Neural progenitor cell (in vitro differentiated cells): Measurements from ENCODE around the gene PRICKLE1. TPM values are rescaled to one million over a fixed set of nuclear protein-coding genes. Genes with fewer than 3 reads are reported as not detected.

Experiments used
- DNase-seq: peaks from one replicate; pipeline ENCODE4 v3.0.0-alpha.2; 2016; ENCODE audit warnings: low spot score
- H2AFZ ChIP-seq: fragments of 200-600 bp; sonication (generic); replicated peaks from 2 replicates; pipeline ENCODE4 v1.6.1; 2016; ENCODE audit warnings: antibody characterized with exemption
- H3F3A ChIP-seq: fragments of 200-600 bp; sonication (generic); 2 replicates; pipeline ENCODE4 v1.6.1; 2016; ENCODE audit warnings: antibody characterized with exemption, low read depth
- H3K27ac ChIP-seq: fragments of 200-600 bp; sonication (generic); 2 replicates; pipeline ENCODE4 v1.5.1; 2016; ENCODE audit warnings: mild to moderate bottlenecking
- H3K27me3 ChIP-seq: fragments of 200-600 bp; sonication (generic); 2 replicates; pipeline ENCODE4 v1.6.1; 2016; ENCODE audit warnings: mild to moderate bottlenecking, moderate library complexity
- H3K36me3 ChIP-seq: fragments of 200-600 bp; sonication (generic); 2 replicates; pipeline ENCODE4 v1.5.1; 2016
- H3K4me1 ChIP-seq: fragments of 200-600 bp; sonication (generic); 2 replicates; pipeline ENCODE4 v1.6.1; 2016; ENCODE audit warnings: mixed run types
- H3K4me2 ChIP-seq: fragments of 200-600 bp; sonication (generic); 2 replicates; pipeline ENCODE4 v1.6.1; 2016
- H3K4me3 ChIP-seq: fragments of 200-600 bp; sonication (generic); 2 replicates; pipeline ENCODE4 v1.5.1; 2016
- H3K79me2 ChIP-seq: fragments of 200-600 bp; sonication (generic); 2 replicates; pipeline ENCODE4 v1.6.1; 2016; ENCODE audit warnings: low read depth
- H3K9ac ChIP-seq: fragments of 200-600 bp; sonication (generic); 2 replicates; pipeline ENCODE4 v1.6.1; 2016
- H3K9me3 ChIP-seq: fragments of 200-600 bp; sonication (generic); 2 replicates; pipeline ENCODE4 v1.5.1; 2016; ENCODE audit warnings: low read depth
- H4K20me1 ChIP-seq: fragments of 200-600 bp; sonication (generic); 2 replicates; pipeline ENCODE4 v1.6.1; 2016; ENCODE audit warnings: low read depth
- H3K27ac Mint-ChIP-seq: 3 replicates; pipeline ENCODE4 v1.8.0; 2021; ENCODE audit warnings: mixed read lengths
- H3K27me3 Mint-ChIP-seq: 2 replicates; pipeline ENCODE4 v1.8.0; 2022; ENCODE audit warnings: low read depth, mild to moderate bottlenecking, inconsistent platforms, moderate library complexity, mixed read lengths; ENCODE audit not compliant: insufficient read depth
- H3K36me3 Mint-ChIP-seq: 3 replicates; pipeline ENCODE4 v1.8.0; 2021; ENCODE audit warnings: mixed read lengths
- H3K4me1 Mint-ChIP-seq: 3 replicates; pipeline ENCODE4 v1.8.0; 2021; ENCODE audit warnings: mixed read lengths
- H3K4me3 Mint-ChIP-seq: 3 replicates; pipeline ENCODE4 v1.8.0; 2021; ENCODE audit warnings: mild to moderate bottlenecking, moderate library complexity, mixed read lengths
- H3K9me3 Mint-ChIP-seq: 3 replicates; pipeline ENCODE4 v1.8.0; 2020; ENCODE audit warnings: mixed read lengths
- CTCF ChIP-seq: fragments of 200-600 bp; sonication (generic); IDR thresholded peaks from 2 replicates; pipeline ENCODE4 v1.5.1; 2017; ENCODE audit warnings: antibody characterized with exemption, mild to moderate bottlenecking
- EZH2 ChIP-seq: fragments of 200-600 bp; sonication (generic); IDR thresholded peaks from 2 replicates; pipeline ENCODE4 v1.6.1; 2017; ENCODE audit warnings: antibody characterized with exemption, mild to moderate bottlenecking, moderate library complexity
- EZH2phosphoT487 ChIP-seq: fragments of 200-600 bp; sonication (generic); IDR thresholded peaks from 2 replicates; pipeline ENCODE4 v1.6.1; 2017; ENCODE audit warnings: antibody characterized with exemption
- total RNA-seq: library from RNA; depleted of rRNA; stranded (reverse); fragments of >200 nt; gene quantifications from 2 replicates; pipeline ENCODE4 v1.2.3, GENCODE V29; 2015; ENCODE audit warnings: low replicate concordance

The PRICKLE1 gene
- total RNA-seq, 1 donor from 2014 or later = 4.0 TPM

- peaks cover 12% of the 10 kb centered on the region for H3K4me1 Mint-ChIP-seq
- no peak overlapping the region for H3K4me3 ChIP-seq
- H3K27me3 ChIP-seq = peaks cover 33% of the 10 kb centered on the region
- no peak overlapping the region for H3K27ac Mint-ChIP-seq
- H3K27ac ChIP-seq = no peak overlapping the region
- H3K79me2 ChIP-seq = no peaks in the 10 kb centered on the region
- H3K4me1 ChIP-seq = peaks cover 41% of the 10 kb centered on the region
- no peaks in the 10 kb centered on the region for H3K36me3 ChIP-seq
- H3K9me3 Mint-ChIP-seq = no peaks in the 10 kb centered on the region
- peaks cover 5% of the 10 kb centered on the region for H3K27me3 Mint-ChIP-seq
- no peaks in the 10 kb centered on the region for H3K36me3 Mint-ChIP-seq
- peak; percentile 35 for DNase-seq
- peak overlapping the region; percentile 16 for H3K4me2 ChIP-seq
- H3F3A ChIP-seq = peaks cover 7% of the 10 kb centered on the region
- no peaks in the 10 kb centered on the region for H3K9me3 ChIP-seq
- no peak overlapping the region for H2AFZ ChIP-seq
- no peak overlapping the region for H3K4me3 Mint-ChIP-seq
- H4K20me1 ChIP-seq = no peaks in the 10 kb centered on the region
- no peak overlapping the region for H3K9ac ChIP-seq
- no peak for TF ChIP-seq EZH2
- TF ChIP-seq EZH2phosphoT487 = no peak
- TF ChIP-seq CTCF = no peak
These were observed 103.1 kb downstream of the PRICKLE1 start for GRCh38 chr12:42486407-42486806.

GRCh38 chr12:42485823-42486222, 103.7 kb downstream of the PRICKLE1 start:
- peaks cover 5% of the 10 kb centered on the region for H3K27me3 Mint-ChIP-seq
- H3K36me3 Mint-ChIP-seq = no peaks in the 10 kb centered on the region
- TF ChIP-seq EZH2 (no peak), CTCF (no peak), EZH2phosphoT487 (no peak)
- Histone ChIP-seq H3K9ac (no peak overlapping the region), H3K79me2 (peaks cover 2% of the 10 kb centered on the region), H3F3A (peaks cover 10% of the 10 kb centered on the region), H3K36me3 (no peaks in the 10 kb centered on the region), H4K20me1 (no peaks in the 10 kb centered on the region), H3K4me3 (no peak overlapping the region), H3K27ac (no peak overlapping the region), H3K27me3 (peaks cover 33% of the 10 kb centered on the region), H3K4me1 (peaks cover 47% of the 10 kb centered on the region), H3K4me2 (no peak overlapping the region), H2AFZ (no peak overlapping the region), H3K9me3 (no peaks in the 10 kb centered on the region)
- no peak overlapping the region for H3K4me3 Mint-ChIP-seq
- DNase-seq = no peak
- H3K9me3 Mint-ChIP-seq = no peaks in the 10 kb centered on the region
- peaks cover 14% of the 10 kb centered on the region for H3K4me1 Mint-ChIP-seq
- H3K27ac Mint-ChIP-seq = no peak overlapping the region

GRCh38 chr12:42484996-42485395, 104.5 kb downstream of the PRICKLE1 start:
- Histone ChIP-seq H3K9ac (no peak overlapping the region), H3K27ac (no peak overlapping the region), H3F3A (peaks cover 10% of the 10 kb centered on the region), H2AFZ (no peak overlapping the region), H3K79me2 (peaks cover 10% of the 10 kb centered on the region), H3K27me3 (peaks cover 33% of the 10 kb centered on the region), H3K4me1 (peaks cover 50% of the 10 kb centered on the region), H4K20me1 (no peaks in the 10 kb centered on the region), H3K4me3 (peak overlapping the region; percentile 82), H3K36me3 (no peaks in the 10 kb centered on the region), H3K9me3 (no peaks in the 10 kb centered on the region), H3K4me2 (peak overlapping the region; percentile 83)
- H3K9me3 Mint-ChIP-seq = no peaks in the 10 kb centered on the region
- H3K27ac Mint-ChIP-seq = no peak overlapping the region
- peaks cover 5% of the 10 kb centered on the region for H3K27me3 Mint-ChIP-seq
- H3K4me3 Mint-ChIP-seq = peak overlapping the region; percentile 64
- no peak for TF ChIP-seq EZH2phosphoT487
- no peak for TF ChIP-seq EZH2
- no peak for TF ChIP-seq CTCF
- no peak for DNase-seq
- peaks cover 17% of the 10 kb centered on the region for H3K4me1 Mint-ChIP-seq
- H3K36me3 Mint-ChIP-seq = no peaks in the 10 kb centered on the region

GRCh38 chr12:42483521-42483790, 106.1 kb downstream of the PRICKLE1 start:
- Mint-ChIP-seq H3K27me3 (peaks cover 5% of the 10 kb centered on the region), H3K27ac (no peak overlapping the region), H3K36me3 (no peaks in the 10 kb centered on the region), H3K9me3 (no peaks in the 10 kb centered on the region), H3K4me3 (peak overlapping the region; percentile 92), H3K4me1 (peaks cover 17% of the 10 kb centered on the region)
- peak overlapping the region; percentile 82 for H3K4me3 ChIP-seq
- no peaks in the 10 kb centered on the region for H4K20me1 ChIP-seq
- TF ChIP-seq EZH2phosphoT487 (no peak), CTCF (peak; percentile 6), EZH2 (no peak)
- peaks cover 50% of the 10 kb centered on the region for H3K4me1 ChIP-seq
- no peak overlapping the region for H3K9ac ChIP-seq
- peaks cover 33% of the 10 kb centered on the region for H3K27me3 ChIP-seq
- H3K4me2 ChIP-seq = peak overlapping the region; percentile 83
- peaks cover 16% of the 10 kb centered on the region for H3F3A ChIP-seq
- H3K79me2 ChIP-seq = peaks cover 14% of the 10 kb centered on the region
- no peaks in the 10 kb centered on the region for H3K9me3 ChIP-seq
- no peak overlapping the region for H3K27ac ChIP-seq
- no peak for DNase-seq
- H2AFZ ChIP-seq = peak overlapping the region; percentile 98
- H3K36me3 ChIP-seq = no peaks in the 10 kb centered on the region
